Measurements from ENCODE around the gene AQP2.

AQP2 gene

GRCh38 chr12:49947593-49948226 is 2.8 kb upstream of the AQP2 start:
- no peak for TF ChIP-seq CTCF (conservative IDR thresholded peaks at IDR 0.05)
- H3K27ac ChIP-seq: peak overlapping the region; percentile 35

- TF ChIP-seq CTCF (conservative IDR thresholded peaks at IDR 0.05): no peak
Measured at GRCh38 chr12:49948866-49949845, 1.4 kb upstream of the AQP2 start.

GRCh38 chr12:49949866-49950265 is 671 bp upstream of the AQP2 start:
- TF ChIP-seq CTCF (conservative IDR thresholded peaks at IDR 0.05): no peak
- no peak overlapping the region for H3K27ac ChIP-seq

More at GRCh38 chr12:49948866-49949845, 1.4 kb upstream of the AQP2 start:
- no peak overlapping the region for H3K27ac ChIP-seq

GRCh38 chr12:49951411-49952240 is 1.1 kb downstream of the AQP2 start:
- TF ChIP-seq CTCF (conservative IDR thresholded peaks at IDR 0.05): no peak
- no peak overlapping the region; the same call in 1 of the 2 replicates for H3K27ac ChIP-seq

- TF ChIP-seq CTCF (conservative IDR thresholded peaks at IDR 0.05): no peak
- H3K27ac ChIP-seq: no peak overlapping the region; the same call in 1 of the 2 replicates
Measured at GRCh38 chr12:49952391-49953055, 2.0 kb downstream of the AQP2 start.

- H3K27ac ChIP-seq: no peak overlapping the region; the same call in 1 of the 2 replicates
- TF ChIP-seq CTCF (conservative IDR thresholded peaks at IDR 0.05): no peak
Measured at GRCh38 chr12:49953151-49953550, 2.6 kb downstream of the AQP2 start.

Measured in VCaP (cell line).